ENCODE measurements around the gene ARPC4.

- peak; percentile 25; the same call in 1 of the 2 replicates for TF ChIP-seq RXRA (CRISPR knock-in tag; IDR thresholded peaks at IDR 0.05)
- no peak; the same call in 1 of the 2 replicates for TF ChIP-seq ATF2 (CRISPR knock-in tag; IDR thresholded peaks at IDR 0.05)
- peak; percentile 67 for TF ChIP-seq NR2C2 (CRISPR knock-in tag; IDR thresholded peaks at IDR 0.05; ENCODE audit: borderline replicate concordance)
- TF ChIP-seq ATF4 (CRISPR knock-in tag; IDR thresholded peaks at IDR 0.05), result no peak
- no peak for TF ChIP-seq MAFG (CRISPR knock-in tag; IDR thresholded peaks at IDR 0.05)
Observed at GRCh38 chr3:9749645-9750555, 43.0 kb upstream of the ARPC4 start, which contains the start of gene OGG1.

Data from HepG2 (cell line).